Muscle of back (tissue), 11 donors: ENCODE measurements around the gene LONP1. TPM values are rescaled to one million over a fixed set of nuclear protein-coding genes. Genes with fewer than 3 reads are reported as not detected.

ENCODE experiments used
- DNase-seq, 3 donors: peaks; one replicate each; pipeline versions ENCODE4 v3.0.0 to v3.0.0-alpha.2; 2013
- polyA plus RNA-seq, 10 donors: library from polyadenylated mRNA; unstranded; fragments of 120-200 nt; gene quantifications; one replicate each; pipeline ENCODE4 v1.2.1, GENCODE V29; 2013; ENCODE audit not compliant: insufficient read length in 10 of 10

Gene LONP1
- polyA plus RNA-seq, 10 donors: 41.6 to 58.6 (median 46.8) TPM

DNA sequence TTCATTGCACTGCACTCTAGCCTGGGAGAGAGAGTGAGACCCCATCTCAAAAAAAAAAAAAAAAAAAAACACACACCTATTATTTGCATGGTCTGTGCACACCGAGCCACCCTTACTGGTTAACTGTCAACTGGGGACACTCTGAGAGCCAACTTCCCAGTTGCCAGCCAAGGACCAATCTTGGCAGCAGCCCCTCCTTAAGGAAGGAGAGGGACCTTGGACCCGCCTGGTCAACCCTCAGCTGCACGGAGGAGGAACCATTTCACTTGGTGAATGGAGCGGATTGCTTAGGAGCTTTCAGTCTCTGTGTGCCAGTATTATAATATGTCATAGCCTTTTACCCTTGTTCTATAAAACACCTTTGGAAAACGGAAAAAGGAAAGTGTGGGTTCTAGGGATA lies 64.5 kb downstream of the LONP1 start:
- no peak for DNase-seq

DNA sequence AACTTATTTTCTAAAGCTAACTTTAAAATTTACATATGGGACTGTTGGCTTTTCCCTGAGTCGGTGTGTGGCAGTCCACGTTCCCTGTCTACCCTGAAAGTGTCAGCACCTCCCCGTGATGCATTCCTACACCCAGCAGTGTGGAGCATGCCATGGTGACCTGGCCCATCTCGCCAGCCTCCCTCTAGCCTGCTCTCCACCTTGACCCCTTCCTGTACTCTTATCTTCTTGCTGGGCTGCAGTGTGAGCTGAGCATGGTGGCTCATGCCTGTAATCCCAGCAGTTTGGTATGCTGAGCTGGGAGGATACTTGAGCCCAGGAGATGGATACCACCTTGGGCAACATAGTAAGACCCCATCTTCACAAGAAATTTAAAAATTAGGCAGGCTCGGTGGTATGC lies 65.0 kb downstream of the LONP1 start:
- no peak for DNase-seq

DNA sequence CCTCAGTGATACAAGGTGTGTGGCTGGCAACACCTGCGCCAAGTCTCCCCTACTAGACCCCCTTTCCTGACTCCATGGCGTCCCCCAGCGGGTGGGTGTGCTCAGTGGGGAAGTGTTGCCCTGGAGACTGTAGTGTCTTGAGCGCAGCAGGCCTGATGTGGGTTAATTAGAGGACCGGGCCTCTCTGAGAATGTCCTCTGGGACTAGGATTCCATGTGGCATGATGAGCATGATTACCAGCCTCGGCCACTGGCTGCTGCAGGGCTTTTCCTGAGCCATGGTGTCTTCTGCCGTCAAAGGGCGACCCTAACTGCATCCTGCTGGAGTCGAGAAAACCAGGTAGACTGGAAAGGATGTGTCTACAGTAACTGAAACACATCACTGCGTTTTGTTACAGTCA lies 67.7 kb downstream of the LONP1 start:
- DNase-seq: no peak

DNA sequence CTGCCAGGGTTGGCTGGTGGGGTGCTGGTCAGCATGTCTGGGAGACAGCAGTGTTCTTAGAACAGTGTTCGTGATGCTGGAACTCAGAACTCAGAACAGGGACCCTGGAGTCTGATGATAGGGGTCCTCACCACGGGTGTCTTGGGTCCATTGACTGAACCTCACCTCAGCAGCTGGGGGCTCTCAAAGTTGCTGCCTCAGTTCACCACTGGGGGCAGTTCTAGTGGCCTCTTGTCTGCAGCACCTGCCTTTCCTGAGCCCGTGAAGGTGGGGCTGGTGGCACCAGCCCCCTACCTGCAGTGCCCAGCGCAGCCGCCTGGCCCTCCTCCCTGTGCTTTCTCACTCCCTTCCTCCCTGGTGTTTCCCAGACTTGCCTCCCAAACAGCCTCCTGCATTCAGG lies 68.6 kb downstream of the LONP1 start:
- no peak for DNase-seq

DNA sequence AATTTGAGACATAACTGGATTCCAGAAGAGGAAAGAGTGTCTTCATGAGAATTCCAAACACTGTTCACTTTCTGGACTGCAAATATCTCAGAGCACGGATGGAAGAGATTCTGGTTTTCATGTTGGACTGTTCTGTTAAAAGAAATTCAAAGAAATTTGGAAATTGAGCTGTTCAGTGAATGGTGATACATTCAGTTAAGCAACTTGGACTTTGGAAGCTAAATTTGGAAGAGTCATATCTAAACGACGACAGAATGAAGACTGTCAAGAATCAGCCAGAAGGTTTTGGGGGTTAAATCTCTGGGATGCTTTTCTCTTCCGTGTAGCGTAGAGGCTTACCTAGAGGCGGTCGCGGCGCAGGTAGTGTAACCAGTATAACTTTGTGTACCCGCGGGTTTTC lies 71.5 kb downstream of the LONP1 start:
- DNase-seq: no peak

DNA sequence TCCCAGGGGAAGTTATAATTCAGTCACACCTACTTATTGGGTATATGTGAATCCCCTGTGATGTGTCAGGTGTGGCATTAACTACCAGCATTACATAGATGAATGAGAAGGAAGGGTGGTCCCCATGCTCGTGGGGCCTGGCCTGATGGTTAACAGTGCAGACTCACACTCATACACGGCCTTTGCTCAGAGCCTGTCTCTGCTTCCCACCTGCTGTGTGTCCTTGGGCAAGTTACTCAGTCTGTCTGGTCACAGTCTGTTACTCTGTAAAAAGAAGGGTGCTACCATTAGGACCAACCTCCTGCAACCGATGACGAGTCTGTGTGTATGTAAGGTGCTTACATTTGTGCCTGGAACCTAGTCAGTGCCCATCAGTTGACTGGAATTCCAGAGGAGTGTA lies 73.2 kb downstream of the LONP1 start:
- DNase-seq: no peak

DNA sequence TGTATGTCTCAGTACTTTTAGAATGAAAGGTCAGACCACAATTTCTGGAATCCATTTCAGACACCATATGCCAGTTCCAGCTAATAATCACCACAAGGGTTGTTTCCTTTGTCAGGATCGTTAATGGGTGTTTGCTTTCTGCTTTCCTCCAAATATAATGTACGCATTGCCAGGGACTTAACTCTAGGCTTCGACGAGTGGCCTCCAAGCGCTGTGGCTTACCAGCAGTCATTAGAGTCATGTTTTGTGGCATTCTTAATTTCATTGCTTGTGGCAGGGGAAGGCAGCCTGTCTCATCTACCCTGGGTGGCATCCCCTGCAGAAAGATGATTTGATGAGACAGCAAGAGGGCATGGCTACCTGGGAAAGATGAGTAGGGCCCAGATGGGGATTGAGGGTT lies 74.5 kb downstream of the LONP1 start:
- DNase-seq: no peak

DNA sequence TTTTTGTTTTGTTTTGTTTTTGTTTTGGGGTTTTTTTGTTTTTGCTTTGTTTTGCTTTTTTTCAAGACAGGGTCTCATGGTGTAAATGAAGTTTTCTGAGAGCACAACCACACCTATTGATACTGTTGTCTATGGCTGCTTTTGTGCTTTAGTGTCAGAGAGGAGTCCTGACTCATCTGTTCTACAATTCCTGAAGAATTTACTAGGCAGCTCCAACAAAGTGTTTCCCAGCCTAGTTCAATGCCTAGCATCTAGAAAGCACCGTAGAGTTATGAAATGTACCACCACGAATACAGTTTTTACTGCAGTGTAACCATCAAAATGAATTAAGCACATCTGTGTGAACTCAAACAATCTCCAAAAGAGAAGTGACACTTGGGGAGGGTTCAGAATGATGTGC lies 75.9 kb downstream of the LONP1 start:
- DNase-seq: no peak

DNA sequence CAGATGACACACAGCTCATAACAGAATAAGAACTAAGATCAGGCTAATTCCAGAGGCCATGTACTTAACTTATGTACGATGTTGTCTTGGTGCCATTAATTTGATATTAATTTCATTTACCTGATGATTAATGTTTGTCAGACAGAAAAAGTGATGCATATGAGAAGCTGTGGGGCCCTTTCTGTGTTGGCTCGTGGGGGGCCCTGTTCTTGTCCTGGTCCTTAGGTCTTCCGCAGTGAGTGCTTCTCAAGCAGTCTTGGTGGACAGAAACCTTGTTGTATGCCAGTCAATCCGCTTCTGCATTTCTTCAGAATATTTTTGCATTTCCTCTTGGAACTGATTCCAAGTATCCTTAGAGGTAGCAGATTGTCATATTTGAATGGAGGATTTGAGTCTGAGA lies 76.9 kb downstream of the LONP1 start:
- no peak for DNase-seq

DNA sequence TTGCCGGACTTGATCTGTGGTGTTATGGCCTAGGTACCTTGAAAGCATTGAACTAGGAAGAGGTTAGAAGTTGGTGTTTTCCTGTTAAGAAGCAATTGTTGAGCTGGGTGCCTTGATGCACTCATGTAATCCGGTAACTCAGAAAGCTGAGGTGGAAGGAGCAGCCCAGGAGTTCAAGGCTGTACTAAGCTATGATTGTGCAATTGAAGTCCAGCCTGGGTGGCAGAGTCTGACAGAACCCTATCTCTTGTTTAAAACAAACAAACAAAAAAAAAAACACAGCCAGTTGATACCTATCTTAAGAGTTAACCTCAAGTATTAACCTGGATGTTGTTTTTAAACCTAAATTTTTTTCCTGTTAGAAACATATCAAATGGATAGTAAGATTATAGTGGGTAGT lies 77.7 kb downstream of the LONP1 start:
- DNase-seq: no peak

Other genes with a start within 250 kb of the LONP1 start
- gene TINCR, start 152.2 kb downstream of the LONP1 start, polyA plus RNA-seq: 1 to 10 TPM in 2 of 10 donors, under 1 TPM in 8; 0.15 to 4.2 (median 0.44) TPM
- 10 to 100 TPM; 28.3 to 61.1 (median 42.6) TPM for gene SAFB2, start 97.4 kb downstream of the LONP1 start, polyA plus RNA-seq
- gene SAFB, start 97.1 kb downstream of the LONP1 start, polyA plus RNA-seq: 100 to 1,000 TPM in 3 of 10 donors, 10 to 100 TPM in 7; 73.7 to 106 (median 90.6) TPM
- gene MICOS13, start 39.6 kb downstream of the LONP1 start, polyA plus RNA-seq: 100 to 1,000 TPM in 2 of 10 donors, 10 to 100 TPM in 8; 63.9 to 112 (median 74.4) TPM
- 1 to 10 TPM; 2.8 to 6.7 (median 5.1) TPM for gene HSD11B1L, start 39.1 kb downstream of the LONP1 start, polyA plus RNA-seq
- 1,000 to 10,000 TPM in 9 of 10 donors, 100 to 1,000 TPM in 1; 814 to 1,432 (median 1,156) TPM for gene RPL36, start 29.9 kb downstream of the LONP1 start, polyA plus RNA-seq
- gene CATSPERD, start 491 bp upstream of the LONP1 start, polyA plus RNA-seq: not detected
- gene PRR22, start 64.6 kb upstream of the LONP1 start, polyA plus RNA-seq: 1 to 10 TPM in 9 of 10 donors, under 1 TPM in 1; 0.97 to 2.1 (median 1.5) TPM
- gene DUS3L, start 71.0 kb upstream of the LONP1 start, polyA plus RNA-seq: 10 to 100 TPM; 14.3 to 19.6 (median 17.1) TPM
- gene NRTN, start 84.9 kb upstream of the LONP1 start, polyA plus RNA-seq: 1 to 10 TPM in 2 of 10 donors, under 1 TPM in 8; 0.18 to 2.0 (median 0.33) TPM
- not detected for gene FUT6, start 119.6 kb upstream of the LONP1 start, polyA plus RNA-seq
- under 1 TPM in 7 of 10 donors, not detected in 3; 0.07 to 0.43 (median 0.20) TPM for gene FUT3, start 131.3 kb upstream of the LONP1 start, polyA plus RNA-seq
- gene FUT5, start 150.4 kb upstream of the LONP1 start, polyA plus RNA-seq: under 1 TPM in 3 of 10 donors, not detected in 7; 0.08 to 0.17 (median 0.13) TPM
- 100 to 1,000 TPM; 142 to 217 (median 157) TPM for gene NDUFA11, start 183.6 kb upstream of the LONP1 start, polyA plus RNA-seq
- gene VMAC, start 184.7 kb upstream of the LONP1 start, polyA plus RNA-seq: 1 to 10 TPM; 2.5 to 5.0 (median 3.1) TPM
- gene CAPS, start 194.1 kb upstream of the LONP1 start, polyA plus RNA-seq: 1 to 10 TPM; 3.2 to 8.3 (median 4.7) TPM